Prostate gland (tissue), 2 donors: Measurements from ENCODE around the gene PGBD1. TPM values are rescaled to one million over a fixed set of nuclear protein-coding genes. Genes with fewer than 3 reads are reported as not detected.

ENCODE experiments used
- DNase-seq: peaks from one replicate; pipeline ENCODE4 v3.0.0-alpha.2; 2019; ENCODE audit warnings: low spot score
- H3K27ac ChIP-seq, 2 donors: fragments of 200-600 bp; sonication (generic); 2 replicates each; pipeline ENCODE4 v1.5.1; 2017 to 2019
- H3K27me3 ChIP-seq: fragments of 200-600 bp; sonication (generic); replicated peaks from 2 replicates; pipeline ENCODE4 v1.5.1; 2019; ENCODE audit not compliant: insufficient read depth
- H3K36me3 ChIP-seq, 2 donors: fragments of 200-600 bp; sonication (generic); 1 replicate in 1 of 2; 2 replicates in 1 of 2; pipeline versions ENCODE4 v1.5.1 to v1.8.1; 2017 to 2019
- H3K4me1 ChIP-seq: fragments of 200-600 bp; sonication (generic); replicated peaks from 2 replicates; pipeline ENCODE4 v1.5.1; 2019
- H3K4me3 ChIP-seq, 2 donors: fragments of 200-600 bp; sonication (generic); 2 replicates each; pipeline ENCODE4 v1.5.1; 2017 to 2019
- H3K9me3 ChIP-seq: fragments of 200-600 bp; sonication (generic); 2 replicates; pipeline ENCODE4 v1.5.1; 2017
- CTCF ChIP-seq, 4 experiments: fragments of 200-600 bp in 2 of 4; fragments of 450-650 bp in 2 of 4; sonication (generic) in 2 of 4; IDR thresholded peaks; 1 replicate in 3 of 4; 2 replicates in 1 of 4; pipeline ENCODE4 v1.5.1; 2016 to 2019; ENCODE audit warnings: antibody characterized with exemption in 4 of 4, mild to moderate bottlenecking in 2 of 4, moderate library complexity in 2 of 4
- POLR2A ChIP-seq: fragments of 450-650 bp; IDR thresholded peaks from one replicate; pipeline ENCODE4 v1.6.1; 2016; ENCODE audit warnings: antibody characterized with exemption, mild to moderate bottlenecking
- POLR2AphosphoS5 ChIP-seq: sonication (generic); formaldehyde crosslinking; IDR thresholded peaks from one replicate; pipeline ENCODE4 v1.6.1; 2017; ENCODE audit warnings: antibody characterized with exemption
- WGBS: methylation state at CpG from one replicate; pipeline ENCODE4 v1.1.5; 2018; 5-methylcytosine and 5-hydroxymethylcytosine counted together
- intact Hi-C: fragments of 100-400 bp; cut with DNase I; formaldehyde crosslinking; loops from one replicate; pipeline ENCODE4 v1.14.2; 2022
- total RNA-seq, 2 donors: library from RNA; depleted of rRNA; stranded (reverse); fragments of >200 nt; gene quantifications; one replicate each; pipeline ENCODE4 v1.1.0, GENCODE V29; 2016

The PGBD1 gene
- total RNA-seq, 2 donors from 2014 or later = 4.2 to 4.6 TPM

- Histone ChIP-seq H3K27me3 (no peaks in the 10 kb centered on the region), H3K4me1 (no peaks in the 10 kb centered on the region), H3K27ac (peak overlapping the region in 1 of 2 donors; percentile 73), H3K4me3 (peak overlapping the region; percentile 53 to 54), H3K36me3 (peaks cover 0 to 3% of the 10 kb centered on the region in 2 donors), H3K9me3 (no peaks in the 10 kb centered on the region)
- intact Hi-C loops = loop anchor here (5.0 kb wide), 1 partner anchor 70 kb away; the partner anchor contains the start of gene ZSCAN31
- TF ChIP-seq POLR2A = no peak
- TF ChIP-seq POLR2AphosphoS5 = no peak
- no peak for TF ChIP-seq CTCF (IDR thresholded peaks at IDR 0.05)
- WGBS = 3% methylated on average over 1 of the region's 1 CpG
- no peak for DNase-seq
Observed at GRCh38 chr6:28267695-28268059, 13.7 kb upstream of the PGBD1 start.

GRCh38 chr6:28269492-28269891 lies 11.9 kb upstream of the PGBD1 start:
- H3K4me1 ChIP-seq = no peaks in the 10 kb centered on the region
- intact Hi-C loops = loop anchor here (5.0 kb wide), 1 partner anchor 68 kb away; the partner anchor contains the start of gene ZSCAN31
- H3K4me3 ChIP-seq = no peak overlapping the region
- no peaks in the 10 kb centered on the region for H3K27me3 ChIP-seq
- TF ChIP-seq POLR2A = no peak
- TF ChIP-seq CTCF (IDR thresholded peaks at IDR 0.05) = no peak
- TF ChIP-seq POLR2AphosphoS5 = no peak
- H3K27ac ChIP-seq = no peak overlapping the region
- DNase-seq = no peak
- no peaks in the 10 kb centered on the region for H3K9me3 ChIP-seq
- peaks cover 0 to 11% of the 10 kb centered on the region in 2 donors for H3K36me3 ChIP-seq

- Histone ChIP-seq H3K27ac (no peak overlapping the region), H3K9me3 (no peaks in the 10 kb centered on the region), H3K36me3 (peaks cover 0 to 11% of the 10 kb centered on the region in 2 donors), H3K4me3 (no peak overlapping the region), H3K4me1 (no peaks in the 10 kb centered on the region), H3K27me3 (no peaks in the 10 kb centered on the region)
- DNase-seq = no peak
- intact Hi-C loops = no loop called here
- TF ChIP-seq CTCF (IDR thresholded peaks at IDR 0.05) (no peak), POLR2A (no peak)
Observed at GRCh38 chr6:28274888-28275287, 6.5 kb upstream of the PGBD1 start.

GRCh38 chr6:28277746-28278145 lies 3.6 kb upstream of the PGBD1 start:
- Histone ChIP-seq H3K4me1 (no peaks in the 10 kb centered on the region), H3K27me3 (no peaks in the 10 kb centered on the region), H3K4me3 (no peak overlapping the region), H3K36me3 (peaks cover 0 to 8% of the 10 kb centered on the region in 2 donors), H3K9me3 (no peaks in the 10 kb centered on the region), H3K27ac (no peak overlapping the region)
- DNase-seq = no peak
- no peak for TF ChIP-seq POLR2A
- no peak for TF ChIP-seq POLR2AphosphoS5
- TF ChIP-seq CTCF (IDR thresholded peaks at IDR 0.05) = no peak
- 75% methylated on average over 3 of the region's 3 CpGs for WGBS
- intact Hi-C loops = no loop called here

GRCh38 chr6:28280595-28281287 lies 631 bp upstream of the PGBD1 start:
- Histone ChIP-seq H3K27me3 (no peaks in the 10 kb centered on the region), H3K4me1 (no peaks in the 10 kb centered on the region), H3K4me3 (peak overlapping the region; percentile 39 to 54), H3K36me3 (no peaks in the 10 kb centered on the region), H3K9me3 (no peaks in the 10 kb centered on the region), H3K27ac (peak overlapping the region in 1 of 2 donors; percentile 43)
- no peak for DNase-seq
- 34% methylated on average over 3 of the region's 3 CpGs for WGBS
- no peak for TF ChIP-seq POLR2AphosphoS5
- TF ChIP-seq POLR2A = no peak
- no peak for TF ChIP-seq CTCF (IDR thresholded peaks at IDR 0.05)
- intact Hi-C loops = no loop called here
